GM12878 (cell line): ENCODE measurements around the gene SEPTIN10.

Experiments
- KDM1A ChIP-seq: fragments of 200-600 bp; sonication (generic); IDR thresholded peaks from 2 replicates; pipeline ENCODE4 v1.6.1; 2016; ENCODE audit warnings: borderline replicate concordance
- NFYA ChIP-seq: IDR thresholded peaks from 2 replicates; pipeline ENCODE4 v1.6.1; 2011; ENCODE audit warnings: low read depth, mild to moderate bottlenecking, low read length, improper control_type of control experiment, borderline replicate concordance
- NRF1 ChIP-seq: conservative IDR thresholded peaks from 2 replicates; pipeline ENCODE4 v1.6.1; 2011; ENCODE audit warnings: mild to moderate bottlenecking, low read depth, low read length, improper control_type of control experiment
- ZBTB33 ChIP-seq: fragments of 450-650 bp; IDR thresholded peaks from 2 replicates; pipeline ENCODE4 v1.6.1; 2017; ENCODE audit warnings: mild to moderate bottlenecking
- ZNF217 ChIP-seq: fragments of 450-650 bp; IDR thresholded peaks from 2 replicates; pipeline ENCODE4 v1.6.1; 2017; ENCODE audit warnings: antibody characterized with exemption, mild to moderate bottlenecking

GRCh38 chr2:109602617-109603188, 11.1 kb downstream of the SEPTIN10 start:
- no peak for TF ChIP-seq NFYA
- TF ChIP-seq KDM1A, result no peak
- TF ChIP-seq ZNF217, result no peak
- TF ChIP-seq ZBTB33, result no peak
- TF ChIP-seq NRF1, result no peak
